Heart left ventricle (tissue), 13 donors: ENCODE results near the gene LIN28B.
"Not testable (repeated sequence)": the region's sequence is repeated elsewhere in the genome, so short reads cannot be mapped to it uniquely, and the experiment has no call there.

Experiments used
- CTCF ChIP-seq, 12 donors: fragments of 200-600 bp; sonication (generic) in 4 of 12; IDR thresholded peaks; one replicate each; pipeline versions ENCODE4 v1.5.0 to v1.8.0; 2018 to 2022; ENCODE audit warnings: antibody characterized with exemption in 12 of 12, mild to moderate bottlenecking in 5 of 12
- POLR2A ChIP-seq, 2 donors: fragments of 450-650 bp; IDR thresholded peaks; one replicate each; pipeline ENCODE4 v1.6.1; 2017; ENCODE audit warnings: antibody characterized with exemption in 2 of 2, mild to moderate bottlenecking in 2 of 2, moderate library complexity in 2 of 2
- donor health status: ischemic (EF 13 %, LVEDD 7.1; RV severe dilation, severe dysfunction).
- donor health status: DM: no; HTN: yes; CAD: no.
- donor health status: DM: no; HTN: no; CAD: no.
- donor health status: ischemic (EF 25% LVEDD 6.9; RV normal size, moderate dysfunction).
- donor health status: ischemic (EF 25% LVEDD 5.7; RV mildly dilated, moderate dysfunction).
- donor health status: ischemic (EF 35%, LVEDD 5.7; RV mildly dilated, moderate dysfunction).
- donor health status: nonischemic (EF 11% LVEDD 7.7; RV severe dilation, severe dysfunction).
- donor health status: DM: yes; HTN: yes; CAD: no.
- donor health status: PGD.
- donor health status: ischemic (EF 29% LVEDD 5.4; RV normal size, mild dysfunction).
- donor health status: nonischemic (EF 23%, LVEDD 6.1; RV moderate dilation, normal function).

- not testable (repeated sequence) for TF ChIP-seq CTCF, POLR2A (IDR thresholded peaks at IDR 0.05)
Observed at GRCh38 chr6:104953400-104954189, 3.3 kb upstream of the LIN28B start.
